Astrocyte (in vitro differentiated cells and primary cell): Measurements from ENCODE around the gene RAD50. TPM values are rescaled to one million over a fixed set of nuclear protein-coding genes. Genes with fewer than 3 reads are reported as not detected.

Experiments used
- DNase-seq: peaks from one replicate; pipeline ENCODE4 v3.0.0-alpha.2; 2010; ENCODE audit warnings: low read depth
- FAIRE-seq: peaks from 2 replicates; lab custom pipeline; 2011; peaks lifted over from hg19 to GRCh38; lab: Jason Lieb, UNC
- H2AFZ ChIP-seq: 2 replicates; pipeline ENCODE4 v1.6.0; 2012; ENCODE audit warnings: low read depth, low read length, inconsistent platforms
- H3K27ac ChIP-seq: 2 replicates; pipeline ENCODE4 v1.5.1; 2011; ENCODE audit warnings: low read depth, low read length, inconsistent platforms
- H3K27me3 ChIP-seq: 2 replicates; pipeline ENCODE4 v1.6.0; 2011; ENCODE audit warnings: low read length, inconsistent platforms; ENCODE audit not compliant: insufficient read depth
- H3K36me3 ChIP-seq: 2 replicates; pipeline ENCODE4 v1.5.1; 2011; ENCODE audit warnings: low read length, inconsistent platforms; ENCODE audit not compliant: insufficient read depth
- H3K4me1 ChIP-seq: 2 replicates; pipeline ENCODE4 v1.5.1; 2011; ENCODE audit warnings: low read length, inconsistent platforms; ENCODE audit not compliant: insufficient read depth
- H3K4me2 ChIP-seq: 2 replicates; pipeline ENCODE4 v1.6.0; 2012; ENCODE audit warnings: low read length, inconsistent platforms
- H3K4me3 ChIP-seq: 2 replicates; pipeline ENCODE4 v1.5.1; 2011; ENCODE audit warnings: low read depth, mild to moderate bottlenecking, low read length, inconsistent platforms; ENCODE audit not compliant: insufficient read depth
- H3K79me2 ChIP-seq: 2 replicates; pipeline ENCODE4 v1.6.0; 2012; ENCODE audit warnings: mild to moderate bottlenecking, low read length, inconsistent platforms; ENCODE audit not compliant: insufficient read depth
- H3K9ac ChIP-seq: 2 replicates; pipeline ENCODE4 v1.6.0; 2012; ENCODE audit warnings: mild to moderate bottlenecking, low read length, inconsistent platforms
- H3K9me3 ChIP-seq: 2 replicates; pipeline ENCODE4 v1.5.1; 2012; ENCODE audit warnings: low read depth, mild to moderate bottlenecking, low read length, inconsistent platforms; ENCODE audit not compliant: insufficient read depth
- H4K20me1 ChIP-seq: 2 replicates; pipeline ENCODE4 v1.6.0; 2012; ENCODE audit warnings: low read length, inconsistent platforms; ENCODE audit not compliant: insufficient read depth
- H3K27ac Mint-ChIP-seq: one replicate; pipeline ENCODE4 v1.8.0; 2021; ENCODE audit warnings: mild to moderate bottlenecking, mixed read lengths; ENCODE audit not compliant: unreplicated experiment
- H3K27me3 Mint-ChIP-seq: one replicate; pipeline ENCODE4 v1.8.0; 2021; ENCODE audit warnings: low read depth, mixed read lengths; ENCODE audit not compliant: unreplicated experiment
- H3K36me3 Mint-ChIP-seq: one replicate; pipeline ENCODE4 v1.8.0; 2021; ENCODE audit warnings: low read depth, mixed read lengths; ENCODE audit not compliant: unreplicated experiment
- H3K4me1 Mint-ChIP-seq: one replicate; pipeline ENCODE4 v1.8.0; 2021; ENCODE audit warnings: low read depth, mixed read lengths; ENCODE audit not compliant: unreplicated experiment
- H3K4me3 Mint-ChIP-seq: one replicate; pipeline ENCODE4 v1.8.0; 2021; ENCODE audit warnings: mild to moderate bottlenecking, moderate library complexity, mixed read lengths; ENCODE audit not compliant: unreplicated experiment
- H3K9me3 Mint-ChIP-seq: one replicate; pipeline ENCODE4 v1.8.0; 2021; ENCODE audit warnings: mild to moderate bottlenecking, mixed read lengths; ENCODE audit not compliant: unreplicated experiment
- EZH2 ChIP-seq: IDR thresholded peaks from 2 replicates; pipeline ENCODE4 v1.6.1; 2012; ENCODE audit warnings: mild to moderate bottlenecking, low read length, inconsistent platforms; ENCODE audit not compliant: insufficient read depth
- total RNA-seq: library from RNA; stranded (reverse); gene quantifications from 2 replicates; pipeline ENCODE4 v1.2.1, GENCODE V29; 2021
- TF ChIP-seq, protein P1 (sequence below): IDR thresholded peaks from 2 replicates; pipeline ENCODE4 v1.5.1; 2011; ENCODE audit warnings: low read depth, mild to moderate bottlenecking, inconsistent platforms, low read length, moderate library complexity; ENCODE audit not compliant: insufficient read depth

The RAD50 gene
- total RNA-seq, 1 donor from 2014 or later: 26.8 TPM

GRCh38 chr5:132692632-132692967 is 135.8 kb downstream of the RAD50 start:
- Histone ChIP-seq H3K79me2 (no peaks in the 10 kb centered on the region), H3K27ac (no peak overlapping the region), H3K9me3 (no peaks in the 10 kb centered on the region), H3K36me3 (peaks cover 3% of the 10 kb centered on the region), H3K4me1 (no peaks in the 10 kb centered on the region), H3K27me3 (no peaks in the 10 kb centered on the region), H2AFZ (no peak overlapping the region), H3K4me3 (no peak overlapping the region), H4K20me1 (no peaks in the 10 kb centered on the region), H3K9ac (no peak overlapping the region), H3K4me2 (no peak overlapping the region)
- H3K36me3 Mint-ChIP-seq: peaks cover 2% of the 10 kb centered on the region
- TF ChIP-seq EZH2: no peak
- TF ChIP-seq, protein P1, sequence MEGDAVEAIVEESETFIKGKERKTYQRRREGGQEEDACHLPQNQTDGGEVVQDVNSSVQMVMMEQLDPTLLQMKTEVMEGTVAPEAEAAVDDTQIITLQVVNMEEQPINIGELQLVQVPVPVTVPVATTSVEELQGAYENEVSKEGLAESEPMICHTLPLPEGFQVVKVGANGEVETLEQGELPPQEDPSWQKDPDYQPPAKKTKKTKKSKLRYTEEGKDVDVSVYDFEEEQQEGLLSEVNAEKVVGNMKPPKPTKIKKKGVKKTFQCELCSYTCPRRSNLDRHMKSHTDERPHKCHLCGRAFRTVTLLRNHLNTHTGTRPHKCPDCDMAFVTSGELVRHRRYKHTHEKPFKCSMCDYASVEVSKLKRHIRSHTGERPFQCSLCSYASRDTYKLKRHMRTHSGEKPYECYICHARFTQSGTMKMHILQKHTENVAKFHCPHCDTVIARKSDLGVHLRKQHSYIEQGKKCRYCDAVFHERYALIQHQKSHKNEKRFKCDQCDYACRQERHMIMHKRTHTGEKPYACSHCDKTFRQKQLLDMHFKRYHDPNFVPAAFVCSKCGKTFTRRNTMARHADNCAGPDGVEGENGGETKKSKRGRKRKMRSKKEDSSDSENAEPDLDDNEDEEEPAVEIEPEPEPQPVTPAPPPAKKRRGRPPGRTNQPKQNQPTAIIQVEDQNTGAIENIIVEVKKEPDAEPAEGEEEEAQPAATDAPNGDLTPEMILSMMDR: no peak
- no peaks in the 10 kb centered on the region for H3K4me1 Mint-ChIP-seq
- H3K27ac Mint-ChIP-seq: no peak overlapping the region
- H3K27me3 Mint-ChIP-seq: no peaks in the 10 kb centered on the region
- no peak overlapping the region for H3K4me3 Mint-ChIP-seq
- H3K9me3 Mint-ChIP-seq: no peaks in the 10 kb centered on the region
- DNase-seq (no peak), FAIRE-seq (no peak)

Other genes starting within 250 kb of the RAD50 start
- gene SLC22A5, start 187.3 kb upstream of the RAD50 start, total RNA-seq: 5.8 and 8.3 TPM in 2 replicates
- gene IRF1, start 66.2 kb upstream of the RAD50 start, total RNA-seq: 39.7 and 42.5 TPM in 2 replicates
- gene IL5, start 13.5 kb upstream of the RAD50 start, total RNA-seq: not detected in 2 replicates
- not detected in 2 replicates for gene IL13, start 101.2 kb downstream of the RAD50 start, total RNA-seq
- gene IL4, start 117.0 kb downstream of the RAD50 start, total RNA-seq: not detected in 2 replicates
- gene KIF3A, start 180.6 kb downstream of the RAD50 start, total RNA-seq: 25.4 and 25.6 TPM in 2 replicates
- gene CCNI2, start 190.4 kb downstream of the RAD50 start, total RNA-seq: 0.16 and 0.24 TPM in 2 replicates
- gene SEPTIN8, start 220.3 kb downstream of the RAD50 start, total RNA-seq: 97.5 and 106 TPM in 2 replicates